ENCODE measurements around the gene PIK3R3. TPM values are rescaled to one million over a fixed set of nuclear protein-coding genes. Genes with fewer than 3 reads are reported as not detected.
A peak's percentile ranks its signal among the peaks of the same experiment; 100 is the strongest.

PIK3R3 gene
- total RNA-seq, result 1 to 10 TPM; 3.0 to 7.6 (median 6.2) TPM

GRCh38 chr1:46132529-46133180, at the start of gene PIK3R3:
Gene PIK3R3 (minus strand): TSS chr1:46132629. CDS start chr1:46131952, 677 bp downstream.
- H3K27ac ChIP-seq, result peak within 1 kb of the TSS; percentile 89 to 95 (median 92)
- intact Hi-C loops (cut with DNase I), result no loop called here
- no peaks in the 10 kb centered on the region for H3K36me3 ChIP-seq
- H3K27me3 ChIP-seq, result peaks cover 0 to 47% (median 0%) of the 10 kb centered on the region in 4 donors
- peaks cover 7 to 55% (median 8%) of the 10 kb centered on the region in 3 donors for H3K4me1 ChIP-seq
- H3K9me3 ChIP-seq, result no peaks in the 10 kb centered on the region
- H3K4me3 ChIP-seq, result peak within 1 kb of the TSS; percentile 67 to 82 (median 76)
- 0 to 1% methylated on average over 21 to 30 of the region's 55 CpGs for WGBS, 2 donors
- peak in 2 of 4 donors; percentile 91 to 97 for TF ChIP-seq POLR2A (IDR thresholded peaks at IDR 0.05)
- TF ChIP-seq, protein P1, sequence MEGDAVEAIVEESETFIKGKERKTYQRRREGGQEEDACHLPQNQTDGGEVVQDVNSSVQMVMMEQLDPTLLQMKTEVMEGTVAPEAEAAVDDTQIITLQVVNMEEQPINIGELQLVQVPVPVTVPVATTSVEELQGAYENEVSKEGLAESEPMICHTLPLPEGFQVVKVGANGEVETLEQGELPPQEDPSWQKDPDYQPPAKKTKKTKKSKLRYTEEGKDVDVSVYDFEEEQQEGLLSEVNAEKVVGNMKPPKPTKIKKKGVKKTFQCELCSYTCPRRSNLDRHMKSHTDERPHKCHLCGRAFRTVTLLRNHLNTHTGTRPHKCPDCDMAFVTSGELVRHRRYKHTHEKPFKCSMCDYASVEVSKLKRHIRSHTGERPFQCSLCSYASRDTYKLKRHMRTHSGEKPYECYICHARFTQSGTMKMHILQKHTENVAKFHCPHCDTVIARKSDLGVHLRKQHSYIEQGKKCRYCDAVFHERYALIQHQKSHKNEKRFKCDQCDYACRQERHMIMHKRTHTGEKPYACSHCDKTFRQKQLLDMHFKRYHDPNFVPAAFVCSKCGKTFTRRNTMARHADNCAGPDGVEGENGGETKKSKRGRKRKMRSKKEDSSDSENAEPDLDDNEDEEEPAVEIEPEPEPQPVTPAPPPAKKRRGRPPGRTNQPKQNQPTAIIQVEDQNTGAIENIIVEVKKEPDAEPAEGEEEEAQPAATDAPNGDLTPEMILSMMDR (IDR thresholded peaks at IDR 0.05), result peak in 3 of 6 experiments; percentile 9 to 27 (median 19)
- peak; percentile 72 for DNase-seq

DNA sequence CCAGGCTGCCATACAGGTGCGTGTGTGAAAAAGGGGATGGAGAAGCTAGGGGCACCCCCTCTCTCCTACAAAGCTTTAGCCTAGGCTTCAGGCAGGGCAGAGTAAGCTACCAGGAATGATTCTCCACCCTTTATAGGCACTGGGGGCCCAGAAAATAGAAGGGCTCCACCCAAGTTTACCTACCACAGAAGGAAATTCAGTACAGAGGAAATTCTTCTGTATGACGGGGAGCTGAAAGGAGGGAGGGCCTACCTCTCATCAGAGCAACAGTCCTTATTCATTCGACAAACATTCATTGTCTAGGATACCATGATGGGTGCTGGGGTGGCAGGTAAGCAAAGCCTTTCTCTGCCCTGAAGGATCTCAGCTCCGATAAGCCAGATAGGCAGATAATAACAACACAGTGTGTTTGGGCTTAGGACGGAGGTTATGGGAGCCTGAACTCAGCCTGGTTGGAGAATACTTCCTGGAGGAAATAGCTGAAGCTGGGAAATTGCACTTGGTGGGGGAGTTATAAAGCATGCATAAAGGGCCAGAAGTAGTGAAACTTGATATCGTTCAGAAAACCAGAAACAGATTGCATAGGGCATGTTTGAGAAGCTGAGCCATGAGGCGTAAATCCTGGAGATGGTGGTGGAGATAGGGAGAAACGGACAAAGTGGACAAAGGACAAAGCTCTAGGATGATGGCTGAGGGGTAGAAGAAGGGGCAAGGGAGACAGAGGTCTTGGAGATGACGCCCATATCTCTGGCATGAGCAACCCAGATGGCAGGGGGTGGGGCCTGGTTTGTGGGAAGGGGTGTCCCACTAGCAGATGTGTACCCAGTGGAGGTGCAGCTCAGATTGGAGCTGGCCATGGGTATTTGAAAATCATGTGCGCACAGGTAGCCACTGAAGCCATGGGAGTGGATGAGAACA, 49.2 kb upstream of the PIK3R3 start:
- DNase-seq, result no peak
- no peaks in the 10 kb centered on the region for H3K27me3 ChIP-seq
- H3K4me3 ChIP-seq, result peak overlapping the region in 1 of 4 donors; percentile 27
- intact Hi-C loops (cut with DNase I), result loop anchor here (5.0 kb wide), 1 partner anchor 41 kb away; no protein-coding TSS in a partner anchor
- H3K36me3 ChIP-seq, result no peaks in the 10 kb centered on the region
- H3K4me1 ChIP-seq, result peaks cover 31 to 66% (median 56%) of the 10 kb centered on the region in 3 donors
- no peak for TF ChIP-seq POLR2A (IDR thresholded peaks at IDR 0.05)
- TF ChIP-seq, protein P1 (IDR thresholded peaks at IDR 0.05), result no peak
- WGBS, 2 donors, result 45 to 55% methylated on average over 9 to 10 of the region's 10 CpGs
- H3K27ac ChIP-seq, result peak overlapping the region in 3 of 4 donors; percentile 17 to 69 (median 23)
- H3K9me3 ChIP-seq, result no peaks in the 10 kb centered on the region

- intact Hi-C loops (cut with DNase I), result loop anchor here (5.0 kb wide), 1 partner anchor 42 kb away; no protein-coding TSS in a partner anchor
- Histone ChIP-seq H3K9me3 (no peaks in the 10 kb centered on the region), H3K27me3 (no peaks in the 10 kb centered on the region), H3K4me1 (peaks cover 32 to 67% (median 58%) of the 10 kb centered on the region in 3 donors), H3K27ac (peak overlapping the region in 3 of 4 donors; percentile 17 to 69 (median 23)), H3K36me3 (no peaks in the 10 kb centered on the region), H3K4me3 (peak overlapping the region in 1 of 4 donors; percentile 27)
- WGBS, 2 donors, result 34 to 40% methylated on average over 11 to 12 of the region's 12 CpGs
- TF ChIP-seq, protein P1 (IDR thresholded peaks at IDR 0.05), result peak in 4 of 6 experiments; percentile 35 to 66 (median 44)
- TF ChIP-seq POLR2A (IDR thresholded peaks at IDR 0.05), result no peak
- no peak for DNase-seq
Observed at GRCh38 chr1:46180082-46180616, 47.7 kb upstream of the PIK3R3 start.

GRCh38 chr1:46179138-46180081, 47.0 kb upstream of the PIK3R3 start:
- H3K27ac ChIP-seq, result peak overlapping the region in 3 of 4 donors; percentile 23 to 69 (median 48)
- WGBS, 2 donors, result 7 to 8% methylated on average over 10 of the region's 10 CpGs
- no peak for TF ChIP-seq POLR2A (IDR thresholded peaks at IDR 0.05)
- TF ChIP-seq, protein P1 (IDR thresholded peaks at IDR 0.05), result peak; percentile 78 to 96 (median 91)

More at GRCh38 chr1:46179138-46180081, 47.0 kb upstream of the PIK3R3 start:
- Histone ChIP-seq H3K4me3 (no peak overlapping the region), H3K27me3 (no peaks in the 10 kb centered on the region), H3K4me1 (peaks cover 36 to 67% (median 59%) of the 10 kb centered on the region in 3 donors), H3K36me3 (no peaks in the 10 kb centered on the region), H3K9me3 (no peaks in the 10 kb centered on the region)
- no peak for DNase-seq
- intact Hi-C loops (cut with DNase I), result loop anchor here (2.0 to 5.0 kb wide), 2 partner anchors 43 to 143 kb away; no protein-coding TSS in a partner anchor
